ENCODE measurements around the gene PLEKHG3. TPM values are rescaled to one million over a fixed set of nuclear protein-coding genes. Genes with fewer than 3 reads are reported as not detected.
A peak's percentile ranks its signal among the peaks of the same experiment; 100 is the strongest.
"Not testable (repeated sequence)": the region's sequence is repeated elsewhere in the genome, so short reads cannot be mapped to it uniquely, and the experiment has no call there.

Gene PLEKHG3
- 1 to 10 TPM; 1.1 to 6.7 (median 3.7) TPM for total RNA-seq

GRCh38 chr14:64704143-64704742 lies at the start of gene PLEKHG3:
PLEKHG3 (plus strand) TSS chr14:64704424; CDS start chr14:64727632, 23,208 bp downstream.
- ATAC-seq (peak; percentile 51 to 54), DNase-seq (no peak)
- peak within 1 kb of the TSS; percentile 80 for H3K4me3 Mint-ChIP-seq
- H3K4me1 Mint-ChIP-seq (ENCODE audit: low read depth) = peaks cover 54% of the 10 kb centered on the region
- H3K9me3 Mint-ChIP-seq = no peaks in the 10 kb centered on the region
- peaks cover 27% of the 10 kb centered on the region for H3K27me3 Mint-ChIP-seq (ENCODE audit: low read depth)
- no peaks in the 10 kb centered on the region for H3K36me3 Mint-ChIP-seq (ENCODE audit: insufficient read depth)

DNA sequence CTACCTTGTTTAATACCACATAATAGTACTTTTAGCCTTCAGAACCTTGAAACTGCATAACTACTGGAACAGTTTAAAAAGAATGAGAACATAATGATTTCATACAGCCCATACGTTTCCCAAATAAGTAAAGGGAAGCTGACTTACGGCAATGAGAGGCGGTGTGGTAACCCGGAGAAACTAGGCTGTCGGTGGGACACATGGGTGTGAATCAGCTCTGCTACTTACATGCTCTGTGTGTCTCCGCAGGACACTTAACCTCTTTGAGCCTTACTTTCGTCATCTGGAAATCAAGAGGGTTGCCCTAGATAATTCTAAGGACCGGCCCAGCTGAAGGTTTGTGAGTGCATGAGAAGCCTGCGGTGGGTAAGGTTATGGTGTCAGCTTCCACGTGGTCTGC lies 49.3 kb upstream of the PLEKHG3 start:
- no peaks in the 10 kb centered on the region for H3K9me3 Mint-ChIP-seq
- H3K27me3 Mint-ChIP-seq (ENCODE audit: low read depth) = peaks cover 9% of the 10 kb centered on the region
- ATAC-seq = no peak
- peaks cover 12% of the 10 kb centered on the region for H3K4me1 Mint-ChIP-seq (ENCODE audit: low read depth)
- H3K36me3 Mint-ChIP-seq (ENCODE audit: insufficient read depth) = no peaks in the 10 kb centered on the region
- DNase-seq = no peak
- H3K4me3 Mint-ChIP-seq = no peak overlapping the region

GRCh38 chr14:64656986-64657385 lies 47.2 kb upstream of the PLEKHG3 start:
- Mint-ChIP-seq H3K27me3 (ENCODE audit: low read depth) (peaks cover 20% of the 10 kb centered on the region), H3K9me3 (no peaks in the 10 kb centered on the region), H3K4me3 (no peak overlapping the region), H3K36me3 (ENCODE audit: insufficient read depth) (no peaks in the 10 kb centered on the region), H3K4me1 (ENCODE audit: low read depth) (peaks cover 12% of the 10 kb centered on the region)
- DNase-seq (no peak), ATAC-seq (no peak)

DNA sequence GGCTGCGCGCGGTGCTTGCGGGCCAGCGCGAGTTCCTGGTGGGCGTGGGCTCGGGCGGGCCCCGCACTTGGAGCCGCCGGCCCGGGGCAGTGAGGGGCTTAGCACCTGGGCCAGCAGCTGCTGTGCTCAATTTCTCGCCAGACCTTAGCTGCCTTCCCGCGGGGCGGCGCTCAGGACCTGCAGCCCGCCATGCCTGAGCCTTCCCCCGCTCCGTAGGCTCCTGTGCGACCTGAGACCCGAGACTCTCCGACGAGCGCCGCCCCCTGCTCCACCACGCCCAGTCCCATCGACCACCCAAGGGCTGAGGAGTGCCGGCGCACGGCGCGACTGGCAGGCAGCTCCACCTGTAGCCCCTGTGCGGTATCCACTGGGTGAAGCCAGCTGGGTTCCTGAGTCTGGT lies 46.0 kb upstream of the PLEKHG3 start:
- H3K4me1 Mint-ChIP-seq (ENCODE audit: low read depth) = peaks cover 12% of the 10 kb centered on the region
- H3K27me3 Mint-ChIP-seq (ENCODE audit: low read depth) = peaks cover 26% of the 10 kb centered on the region
- no peaks in the 10 kb centered on the region for H3K9me3 Mint-ChIP-seq
- no peak for DNase-seq
- no peak for ATAC-seq
- no peaks in the 10 kb centered on the region for H3K36me3 Mint-ChIP-seq (ENCODE audit: insufficient read depth)
- no peak overlapping the region for H3K4me3 Mint-ChIP-seq

DNA sequence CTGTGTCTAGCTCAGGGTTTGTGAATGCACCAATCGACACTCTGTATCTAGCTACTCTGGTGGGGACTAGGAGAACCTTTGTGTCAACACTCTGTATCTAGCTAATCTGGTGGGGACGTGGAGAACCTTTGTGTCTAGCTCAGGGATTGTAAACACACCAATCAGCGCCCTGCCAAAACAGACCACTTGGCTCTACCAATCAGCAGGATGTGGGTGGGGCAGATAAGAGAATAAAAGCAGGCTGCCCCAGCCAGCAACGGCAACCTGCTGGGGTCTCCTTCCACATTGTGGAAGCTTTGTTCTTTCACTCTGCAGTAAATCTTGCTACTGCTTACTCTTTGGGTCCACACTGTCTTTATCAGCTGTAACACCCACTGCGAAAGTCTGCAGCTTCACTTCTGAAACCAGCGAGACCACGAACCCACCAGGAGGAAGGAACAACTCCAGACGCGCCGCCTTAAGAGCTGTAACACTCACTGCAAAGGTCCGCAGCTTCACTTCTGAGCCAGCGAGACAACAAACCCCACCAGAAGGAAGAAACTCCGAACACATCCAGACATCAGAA lies 45.4 kb upstream of the PLEKHG3 start:
- H3K36me3 Mint-ChIP-seq (ENCODE audit: insufficient read depth); DNase-seq; H3K9me3 Mint-ChIP-seq; ATAC-seq: not testable (repeated sequence)
- H3K4me1 Mint-ChIP-seq (ENCODE audit: low read depth) = peaks cover 12% of the 10 kb centered on the region
- H3K4me3 Mint-ChIP-seq = peak overlapping the region; percentile 74
- H3K27me3 Mint-ChIP-seq (ENCODE audit: low read depth) = peaks cover 26% of the 10 kb centered on the region

GRCh38 chr14:64659366-64659765 lies 44.9 kb upstream of the PLEKHG3 start:
- no peak for ATAC-seq
- peak overlapping the region; percentile 74 for H3K4me3 Mint-ChIP-seq
- no peaks in the 10 kb centered on the region for H3K36me3 Mint-ChIP-seq (ENCODE audit: insufficient read depth)
- peaks cover 9% of the 10 kb centered on the region for H3K4me1 Mint-ChIP-seq (ENCODE audit: low read depth)
- no peaks in the 10 kb centered on the region for H3K9me3 Mint-ChIP-seq
- no peak for DNase-seq
- H3K27me3 Mint-ChIP-seq (ENCODE audit: low read depth) = peaks cover 23% of the 10 kb centered on the region

- peaks cover 23% of the 10 kb centered on the region for H3K27me3 Mint-ChIP-seq (ENCODE audit: low read depth)
- no peaks in the 10 kb centered on the region for H3K9me3 Mint-ChIP-seq
- ATAC-seq (no peak), DNase-seq (no peak)
- H3K4me3 Mint-ChIP-seq = no peak overlapping the region
- H3K4me1 Mint-ChIP-seq (ENCODE audit: low read depth) = peaks cover 9% of the 10 kb centered on the region
- H3K36me3 Mint-ChIP-seq (ENCODE audit: insufficient read depth) = no peaks in the 10 kb centered on the region
Measured at GRCh38 chr14:64663174-64663573, 41.0 kb upstream of the PLEKHG3 start.

GRCh38 chr14:64671591-64671990 lies 32.6 kb upstream of the PLEKHG3 start:
- H3K36me3 Mint-ChIP-seq (ENCODE audit: insufficient read depth) = no peaks in the 10 kb centered on the region
- peak in 1 of 2 donors; percentile 67 for ATAC-seq
- H3K27me3 Mint-ChIP-seq (ENCODE audit: low read depth) = no peaks in the 10 kb centered on the region
- H3K4me3 Mint-ChIP-seq = no peak overlapping the region
- H3K9me3 Mint-ChIP-seq = no peaks in the 10 kb centered on the region
- peaks cover 27% of the 10 kb centered on the region for H3K4me1 Mint-ChIP-seq (ENCODE audit: low read depth)
- DNase-seq = no peak

DNA sequence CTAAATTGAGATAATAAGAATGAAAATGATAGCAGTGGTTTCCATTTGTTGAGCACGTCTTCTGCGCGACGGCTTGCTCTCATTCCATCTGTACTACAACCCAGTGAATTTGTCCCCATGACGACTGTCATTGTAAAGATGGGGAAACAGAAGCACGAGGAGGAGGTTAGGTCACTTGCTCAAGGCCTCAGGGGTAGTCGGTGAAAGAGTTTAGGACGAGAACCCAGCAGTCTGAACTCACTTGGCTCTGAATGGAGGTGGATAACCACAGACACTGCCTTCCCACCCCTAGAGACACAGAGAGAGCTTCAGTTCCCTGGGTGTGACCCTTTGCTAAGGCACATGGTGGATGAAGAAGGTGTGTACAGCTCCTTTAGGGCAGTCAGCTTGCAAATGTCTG lies 30.9 kb upstream of the PLEKHG3 start:
- Mint-ChIP-seq H3K36me3 (ENCODE audit: insufficient read depth) (no peaks in the 10 kb centered on the region), H3K4me1 (ENCODE audit: low read depth) (peaks cover 27% of the 10 kb centered on the region), H3K9me3 (no peaks in the 10 kb centered on the region), H3K27me3 (ENCODE audit: low read depth) (no peaks in the 10 kb centered on the region), H3K4me3 (no peak overlapping the region)
- DNase-seq = no peak
- ATAC-seq = peak in 1 of 2 donors; percentile 7

DNA sequence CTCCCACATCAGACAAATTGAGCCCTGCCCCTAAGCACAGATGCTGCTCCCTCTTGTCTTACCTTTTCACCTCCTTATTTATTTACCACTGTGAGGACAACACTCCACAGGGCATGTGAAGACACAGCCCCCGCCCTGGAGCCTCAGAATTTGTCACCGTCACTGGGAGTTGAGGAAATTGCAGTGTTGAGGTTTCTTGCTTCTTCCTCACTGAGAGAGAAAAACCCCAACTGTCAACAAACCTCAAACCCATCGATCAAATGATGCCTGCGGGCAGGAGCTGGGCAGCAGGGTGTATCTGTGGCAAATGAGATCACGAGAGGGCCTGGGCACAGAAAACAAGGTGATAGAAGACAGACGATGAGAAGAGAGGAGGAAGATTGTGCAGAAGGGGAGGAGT lies 30.5 kb upstream of the PLEKHG3 start:
- no peak overlapping the region for H3K4me3 Mint-ChIP-seq

GRCh38 chr14:64674829-64675228 lies 29.4 kb upstream of the PLEKHG3 start:
- no peak for ATAC-seq
- no peak for DNase-seq
- no peaks in the 10 kb centered on the region for H3K36me3 Mint-ChIP-seq (ENCODE audit: insufficient read depth)
- no peak overlapping the region for H3K4me3 Mint-ChIP-seq
- H3K9me3 Mint-ChIP-seq = no peaks in the 10 kb centered on the region
- no peaks in the 10 kb centered on the region for H3K27me3 Mint-ChIP-seq (ENCODE audit: low read depth)
- peaks cover 27% of the 10 kb centered on the region for H3K4me1 Mint-ChIP-seq (ENCODE audit: low read depth)

More for the DNA sequence above, 30.5 kb upstream of the PLEKHG3 start:
- Mint-ChIP-seq H3K36me3 (ENCODE audit: insufficient read depth) (no peaks in the 10 kb centered on the region), H3K27me3 (ENCODE audit: low read depth) (no peaks in the 10 kb centered on the region), H3K9me3 (no peaks in the 10 kb centered on the region), H3K4me1 (ENCODE audit: low read depth) (peaks cover 27% of the 10 kb centered on the region)
- DNase-seq = no peak
- peak in 1 of 2 donors; percentile 62 for ATAC-seq

GRCh38 chr14:64675312-64675711 lies 28.9 kb upstream of the PLEKHG3 start:
- no peak for DNase-seq
- Mint-ChIP-seq H3K27me3 (ENCODE audit: low read depth) (no peaks in the 10 kb centered on the region), H3K9me3 (no peaks in the 10 kb centered on the region), H3K4me1 (ENCODE audit: low read depth) (peaks cover 27% of the 10 kb centered on the region), H3K4me3 (no peak overlapping the region), H3K36me3 (ENCODE audit: insufficient read depth) (no peaks in the 10 kb centered on the region)
- no peak for ATAC-seq

GRCh38 chr14:64676410-64677008 lies 27.7 kb upstream of the PLEKHG3 start:
- Mint-ChIP-seq H3K27me3 (ENCODE audit: low read depth) (no peaks in the 10 kb centered on the region), H3K4me3 (no peak overlapping the region), H3K36me3 (ENCODE audit: insufficient read depth) (no peaks in the 10 kb centered on the region), H3K4me1 (ENCODE audit: low read depth) (peaks cover 27% of the 10 kb centered on the region), H3K9me3 (no peaks in the 10 kb centered on the region)
- DNase-seq (no peak), ATAC-seq (no peak)

- ATAC-seq = no peak
- Mint-ChIP-seq H3K4me1 (ENCODE audit: low read depth) (peaks cover 3% of the 10 kb centered on the region), H3K27me3 (ENCODE audit: low read depth) (no peaks in the 10 kb centered on the region), H3K4me3 (no peak overlapping the region), H3K36me3 (ENCODE audit: insufficient read depth) (no peaks in the 10 kb centered on the region), H3K9me3 (no peaks in the 10 kb centered on the region)
- no peak for DNase-seq
Measured at GRCh38 chr14:64680013-64680713, 24.1 kb upstream of the PLEKHG3 start.

DNA sequence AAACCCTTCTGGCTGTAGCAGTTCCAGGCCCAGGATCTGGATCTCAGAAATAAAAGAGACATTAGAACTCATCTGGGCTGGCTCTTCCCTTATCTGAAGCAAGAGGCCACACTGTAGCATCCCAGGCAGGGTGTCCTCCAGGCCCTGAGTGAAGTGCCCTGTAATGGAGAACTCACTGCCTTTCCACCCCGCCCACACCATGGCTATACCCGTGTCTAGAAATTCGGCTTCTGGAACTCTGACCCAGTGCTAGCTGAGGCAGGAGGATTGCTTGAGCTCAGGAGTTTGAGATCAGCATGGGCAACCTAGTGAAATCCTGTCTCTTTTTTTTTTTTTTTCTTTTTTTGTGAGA lies 23.5 kb upstream of the PLEKHG3 start:
- Mint-ChIP-seq H3K4me3 (no peak overlapping the region), H3K9me3 (no peaks in the 10 kb centered on the region), H3K27me3 (ENCODE audit: low read depth) (no peaks in the 10 kb centered on the region), H3K4me1 (ENCODE audit: low read depth) (peaks cover 3% of the 10 kb centered on the region), H3K36me3 (ENCODE audit: insufficient read depth) (no peaks in the 10 kb centered on the region)
- ATAC-seq (no peak), DNase-seq (no peak)
